GM18519 (cell line): ENCODE measurements around the gene SH2B3.
A peak's percentile ranks its signal among the peaks of the same experiment; 100 is the strongest.
"Not testable (repeated sequence)": the region's sequence is repeated elsewhere in the genome, so short reads cannot be mapped to it uniquely, and the experiment has no call there.

Experiments
- ATAC-seq: cut with Tn5 transposase; IDR thresholded peaks from one replicate; pipeline ENCODE4 v1.9.1; 2021; ENCODE audit warnings: mild to moderate bottlenecking, moderate library complexity; ENCODE audit not compliant: unreplicated experiment, low FRiP score

Gene SH2B3

DNA sequence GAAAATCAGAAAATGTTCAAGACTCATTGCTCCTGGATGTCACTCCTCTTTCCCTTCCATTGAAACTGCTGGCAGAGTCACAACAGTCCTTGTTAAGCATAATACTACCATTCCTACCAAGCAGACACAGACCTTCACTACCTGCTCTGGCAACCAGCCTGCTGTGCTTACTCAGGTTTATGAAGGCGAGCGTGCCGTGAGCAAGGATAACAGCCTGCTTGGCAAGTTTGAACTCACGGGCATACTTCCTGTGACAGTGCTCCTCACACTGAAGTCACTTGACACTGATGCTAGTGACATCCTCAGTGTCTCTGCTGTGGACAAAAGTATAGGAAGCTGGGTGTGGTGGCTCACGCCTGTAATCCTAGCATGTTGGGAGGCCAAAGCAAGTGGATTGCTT is 21.1 kb upstream of the SH2B3 start:
- ATAC-seq: no peak

DNA sequence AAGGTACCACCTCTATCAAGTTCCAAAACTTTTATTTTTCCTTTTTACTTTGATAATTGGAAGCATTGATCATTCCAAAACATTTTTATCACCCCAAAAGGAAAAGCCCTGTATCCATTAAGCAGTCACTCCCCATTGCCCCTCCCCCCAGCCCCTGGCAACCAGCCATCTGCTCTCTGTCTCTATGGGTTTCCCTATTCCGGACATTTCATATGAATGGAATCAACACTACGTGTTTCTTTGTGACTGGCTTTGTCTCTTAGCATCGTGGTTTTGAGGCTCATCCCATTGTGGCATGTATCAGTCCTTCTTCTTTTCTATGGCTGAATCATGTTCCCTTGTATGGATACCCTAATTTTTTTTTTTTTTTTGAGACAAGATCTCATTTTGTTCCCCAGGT is 18.8 kb upstream of the SH2B3 start:
- ATAC-seq: no peak

DNA sequence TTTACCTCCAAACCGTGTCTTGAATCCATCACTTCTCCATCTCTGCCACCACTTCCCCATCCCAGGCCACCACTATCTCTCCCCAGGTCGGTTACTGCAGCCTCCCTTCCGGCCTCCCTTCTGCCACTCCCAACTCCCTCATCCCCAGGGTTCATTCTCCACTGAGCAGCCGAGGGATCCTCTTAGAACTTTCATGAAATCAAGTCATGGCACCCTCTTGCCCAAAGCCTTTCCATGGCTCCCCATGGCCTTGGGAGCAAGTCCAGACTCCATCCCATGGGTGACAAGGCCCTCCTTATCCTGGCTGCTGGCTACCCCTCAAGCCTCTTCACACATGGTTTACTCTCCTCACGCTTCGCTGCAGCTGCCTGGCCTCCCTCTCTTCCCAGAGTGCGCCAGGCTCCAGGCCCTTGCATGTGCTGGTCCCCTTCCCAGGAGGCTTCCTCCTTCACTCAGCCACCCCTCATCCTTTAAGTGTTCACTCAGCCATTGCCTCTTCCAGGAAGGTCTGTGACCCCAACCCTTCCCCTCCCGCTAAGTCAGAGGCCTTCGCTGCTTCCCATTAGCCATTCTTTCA is 17.9 kb upstream of the SH2B3 start:
- no peak for ATAC-seq

DNA sequence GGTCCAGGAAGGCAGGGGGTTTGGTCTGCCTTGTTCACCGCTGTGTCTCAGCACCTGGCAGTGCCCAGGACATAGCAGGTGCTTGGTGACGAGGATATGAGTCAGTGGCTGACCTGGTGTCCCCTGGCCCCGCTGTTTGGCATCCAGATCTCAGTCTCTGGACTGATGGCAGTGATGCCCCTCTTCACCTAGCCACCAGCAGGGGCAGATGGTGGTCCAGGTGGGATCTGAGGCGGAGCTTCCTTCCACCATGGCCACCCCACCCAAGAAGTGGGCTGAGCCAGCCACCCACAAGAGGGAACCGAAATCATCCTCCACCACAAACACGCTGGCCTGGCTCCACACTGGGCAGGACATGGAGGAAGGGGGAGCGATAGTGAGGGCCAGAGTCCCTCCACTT is 16.1 kb upstream of the SH2B3 start:
- ATAC-seq: no peak

DNA sequence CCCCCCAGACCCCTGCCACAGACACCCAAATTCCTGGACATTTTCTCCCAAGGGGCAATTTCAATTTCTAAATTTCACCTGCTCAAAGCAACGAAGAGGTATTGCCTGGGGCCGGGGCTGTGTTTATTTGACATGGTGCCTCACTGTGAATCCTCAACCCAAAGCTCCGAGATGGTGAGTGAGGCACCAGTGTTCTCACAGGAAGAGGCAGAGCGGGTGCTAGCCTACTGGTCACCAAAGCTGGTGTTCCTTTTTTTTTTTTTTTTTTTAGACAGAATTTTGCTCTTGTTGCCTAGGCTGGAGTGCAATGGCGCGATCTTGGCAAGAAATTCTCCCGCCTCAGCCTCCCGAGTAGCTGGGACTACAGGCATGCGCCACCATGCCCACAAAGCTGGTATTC is 14.8 kb upstream of the SH2B3 start:
- no peak for ATAC-seq

DNA sequence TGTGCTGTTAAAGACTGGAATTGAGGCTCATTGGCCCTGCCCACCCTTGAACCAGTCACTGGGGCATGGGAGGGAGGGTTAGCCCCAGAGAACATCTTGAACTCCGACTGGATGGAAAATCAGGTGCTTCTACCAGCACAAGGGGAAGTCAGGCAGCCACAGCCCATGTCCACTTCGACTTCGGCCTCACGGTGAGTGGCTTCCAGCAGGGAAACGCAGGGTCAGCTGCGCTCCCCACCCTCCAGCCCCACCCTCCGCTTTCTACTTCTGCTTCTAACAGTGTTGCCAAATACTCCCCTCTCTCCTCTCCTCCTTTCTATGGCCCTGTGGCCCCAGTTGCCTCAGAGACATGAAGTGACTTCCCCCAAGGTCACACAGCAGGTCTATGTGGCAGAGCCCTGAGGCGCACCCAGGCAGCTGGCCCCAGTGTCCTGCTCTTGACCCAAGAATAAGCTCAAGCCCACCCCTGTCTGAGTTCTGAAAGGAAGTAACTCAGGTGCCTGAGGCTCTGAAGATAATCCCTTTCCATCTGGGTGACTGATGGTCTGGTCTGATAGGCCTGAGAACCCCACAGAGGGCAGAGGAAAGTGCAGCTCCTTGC is 11.9 kb upstream of the SH2B3 start:
- no peak for ATAC-seq

DNA sequence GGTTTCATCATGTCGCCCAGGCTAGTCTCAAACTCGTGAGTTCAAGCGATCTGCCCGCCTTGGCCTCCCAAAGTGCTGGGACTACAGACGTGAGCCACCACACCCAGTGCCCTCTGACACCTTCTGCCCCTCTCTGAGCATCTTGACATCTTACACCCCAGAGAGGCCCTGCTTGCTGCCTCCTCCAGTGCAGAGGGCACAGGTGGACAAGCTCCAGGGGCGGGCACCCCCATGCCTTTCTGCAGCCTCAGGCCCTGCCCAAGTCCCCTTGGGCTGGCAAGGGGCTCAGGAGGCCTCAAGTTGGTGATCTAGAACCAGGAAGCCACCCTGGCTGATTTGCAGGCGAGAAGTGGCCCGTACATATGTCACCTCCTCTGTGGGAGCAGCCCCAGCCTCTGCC is 11.2 kb upstream of the SH2B3 start:
- no peak for ATAC-seq

DNA sequence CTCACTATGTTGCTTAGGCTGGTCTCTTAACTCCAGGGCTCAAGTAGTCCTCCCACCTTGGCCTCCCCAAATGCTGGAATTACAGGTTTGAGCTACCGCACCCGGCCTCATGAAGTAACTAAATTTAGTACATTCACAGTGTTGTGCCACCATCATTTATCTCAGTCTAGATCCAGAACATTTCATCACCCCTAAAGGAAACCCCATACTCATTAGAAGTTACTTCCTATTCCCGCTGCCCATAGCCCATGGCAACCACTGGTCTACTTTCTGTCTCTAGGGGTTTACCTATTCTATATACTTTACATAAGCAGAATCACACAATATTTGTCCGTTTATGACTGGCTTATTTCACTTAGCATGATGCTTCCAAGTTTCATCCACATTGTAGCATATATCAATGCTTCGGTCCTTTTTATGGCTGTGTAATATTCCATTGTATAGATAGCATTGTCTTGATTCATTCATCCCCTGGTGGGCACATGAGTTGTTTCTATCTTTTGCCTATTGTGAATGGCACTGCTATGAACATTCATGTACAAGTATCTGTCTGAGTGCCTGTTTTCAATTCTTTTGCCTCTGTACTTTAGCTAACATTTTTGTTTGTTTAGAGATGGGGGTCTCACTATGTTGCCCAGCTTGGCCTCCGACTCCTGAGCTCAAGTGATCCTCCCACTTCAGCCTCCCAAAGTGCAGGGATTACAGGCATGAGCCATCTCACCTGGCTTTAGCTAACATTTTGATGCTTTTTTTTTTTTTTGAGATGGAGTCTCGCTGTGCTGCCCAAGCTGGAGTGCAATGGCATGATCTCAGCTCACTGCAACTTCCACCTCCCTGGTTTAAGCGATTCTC is 10.2 kb upstream of the SH2B3 start:
- no peak for ATAC-seq

DNA sequence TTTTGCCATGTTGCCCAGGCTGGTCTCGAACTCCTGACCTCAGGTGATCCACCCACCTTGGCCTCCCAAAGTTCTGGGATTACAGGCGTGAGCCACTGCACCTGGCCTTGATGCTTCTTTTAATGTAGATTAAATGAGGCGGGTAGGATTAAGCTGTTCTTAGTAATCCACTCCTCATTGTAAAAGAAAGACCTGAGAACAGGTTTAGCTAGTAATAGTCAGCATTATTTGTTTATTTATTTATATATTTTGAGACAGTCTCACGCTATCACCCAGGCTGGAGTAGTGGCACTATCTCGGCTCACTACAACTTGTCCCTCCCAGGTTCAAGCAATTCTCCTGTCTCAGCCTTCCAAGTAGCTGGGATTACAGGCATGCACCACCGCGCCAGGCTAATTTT is 9.5 kb upstream of the SH2B3 start:
- ATAC-seq: not testable (repeated sequence)

DNA sequence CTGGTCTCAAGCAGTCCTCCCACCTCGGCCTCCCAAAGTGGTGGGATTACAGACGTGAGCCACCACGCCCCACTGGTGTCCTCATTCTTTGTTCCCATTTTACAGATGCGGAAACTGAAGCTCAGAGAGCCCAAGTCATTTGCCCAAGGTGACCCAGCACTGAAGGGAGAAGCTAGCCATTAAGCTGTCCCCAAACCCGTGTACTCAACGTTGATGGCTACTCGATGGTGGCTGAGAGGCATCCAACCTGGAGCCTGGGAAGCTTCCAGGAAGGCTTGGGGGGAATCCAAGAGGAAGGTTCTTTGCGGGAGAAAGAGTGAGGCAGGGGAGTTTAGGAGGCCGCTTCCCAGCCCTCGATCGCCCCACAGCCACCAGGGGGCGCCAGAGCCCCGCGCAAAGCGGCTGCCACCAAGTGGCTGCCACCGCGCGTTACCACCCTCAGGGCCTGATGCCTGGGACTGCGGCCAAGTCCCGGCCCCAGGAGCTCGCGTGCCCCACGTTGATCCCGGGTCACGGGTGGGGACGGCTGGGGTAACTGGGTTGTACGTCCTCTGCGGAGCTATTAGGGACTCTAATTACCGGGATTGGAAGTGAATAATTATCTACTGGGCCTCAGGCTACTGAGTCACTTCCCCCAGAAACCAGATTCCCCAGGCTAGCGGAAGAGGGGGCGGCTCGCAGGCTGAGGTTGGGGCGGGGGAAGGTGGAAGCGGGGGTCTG is 8.8 kb upstream of the SH2B3 start:
- ATAC-seq: peak; percentile 54

DNA sequence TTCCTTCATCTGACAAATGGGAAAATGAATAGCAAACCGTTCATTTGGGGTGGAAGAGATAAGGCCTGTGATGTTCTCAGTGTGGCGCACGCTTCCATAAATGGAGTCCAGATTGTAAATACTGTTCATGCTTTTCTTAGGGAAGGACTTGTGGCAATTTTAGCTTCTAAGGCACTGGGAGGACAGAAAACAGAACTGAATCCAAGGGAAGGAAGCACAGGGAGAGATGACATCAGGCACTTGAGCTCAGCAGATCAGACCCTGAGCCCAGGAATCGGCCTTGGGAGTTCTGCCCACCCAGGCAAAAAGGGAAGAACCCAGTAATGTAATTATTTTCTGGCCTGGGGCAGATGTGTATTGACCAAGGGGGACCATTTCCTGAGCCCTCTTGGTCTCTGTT is 7.2 kb upstream of the SH2B3 start:
- ATAC-seq: no peak

DNA sequence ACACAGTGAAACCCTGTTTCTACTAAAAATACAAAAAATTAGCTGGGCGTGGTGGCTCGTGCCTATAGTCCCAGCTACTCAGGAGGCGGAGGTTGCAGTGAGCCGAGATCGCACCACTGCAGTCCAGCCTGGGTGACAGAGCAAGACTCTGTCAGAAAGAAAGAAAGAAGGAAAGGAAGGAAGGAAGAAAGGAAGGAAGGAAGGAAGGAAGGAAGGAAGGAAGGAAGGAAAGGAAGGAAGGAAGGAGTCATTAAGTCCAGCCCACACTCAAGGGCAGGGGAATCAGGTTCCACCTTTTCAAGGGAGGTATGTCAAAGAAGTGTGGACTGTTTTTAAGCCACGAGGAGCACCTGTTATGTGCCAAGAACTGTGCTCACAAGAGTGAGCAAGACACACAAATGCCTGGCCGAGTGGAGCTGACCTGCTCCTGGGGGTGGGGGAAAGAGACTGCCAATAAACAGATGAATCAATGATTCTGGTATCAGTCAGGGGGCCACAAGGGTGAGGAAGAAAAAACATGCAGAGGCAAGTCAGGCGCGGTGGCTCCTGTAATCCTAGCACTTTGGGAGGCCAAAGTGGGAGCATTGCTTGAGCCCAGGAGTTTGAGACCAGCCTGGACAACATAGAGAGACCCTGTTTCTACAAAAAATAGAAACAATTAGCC is 5.8 kb upstream of the SH2B3 start:
- not testable (repeated sequence) for ATAC-seq

DNA sequence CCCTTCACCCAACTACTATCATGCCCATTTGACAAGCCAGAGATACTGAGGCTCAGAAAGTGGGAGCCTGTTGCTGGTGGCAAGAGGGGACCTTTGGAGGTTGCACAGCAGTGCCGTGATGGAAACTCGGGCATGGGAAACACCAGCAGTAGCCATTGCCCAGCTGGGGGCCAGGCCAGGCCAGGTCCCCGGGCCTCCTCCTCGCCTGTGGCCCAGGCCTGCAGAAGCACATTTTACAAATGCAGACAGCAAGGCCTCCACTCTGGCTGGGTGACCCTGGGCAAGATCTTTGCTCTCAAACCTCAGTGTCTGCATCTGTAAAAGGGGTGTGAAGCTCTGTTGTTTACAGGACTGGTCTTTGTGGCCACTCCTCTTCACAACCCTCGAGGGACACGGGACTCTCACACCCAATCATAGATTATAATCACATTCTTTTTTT is 4.5 kb upstream of the SH2B3 start:
- ATAC-seq: no peak

DNA sequence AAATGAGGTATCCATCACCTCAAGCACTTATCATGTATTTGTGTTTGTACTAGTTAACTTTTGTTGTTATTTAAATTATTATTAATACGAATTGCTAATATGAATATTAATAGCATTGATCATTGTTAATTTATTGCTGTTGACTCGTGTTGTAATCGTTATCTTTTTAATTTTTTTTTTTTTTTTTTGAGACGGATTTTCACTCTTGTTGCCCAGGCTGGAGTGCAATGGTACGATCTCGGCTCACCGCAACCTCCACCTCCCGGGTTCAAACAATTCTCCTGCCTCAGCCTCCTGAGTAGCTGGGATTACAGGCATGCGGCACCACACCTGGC is 3.3 kb upstream of the SH2B3 start:
- not testable (repeated sequence) for ATAC-seq

DNA sequence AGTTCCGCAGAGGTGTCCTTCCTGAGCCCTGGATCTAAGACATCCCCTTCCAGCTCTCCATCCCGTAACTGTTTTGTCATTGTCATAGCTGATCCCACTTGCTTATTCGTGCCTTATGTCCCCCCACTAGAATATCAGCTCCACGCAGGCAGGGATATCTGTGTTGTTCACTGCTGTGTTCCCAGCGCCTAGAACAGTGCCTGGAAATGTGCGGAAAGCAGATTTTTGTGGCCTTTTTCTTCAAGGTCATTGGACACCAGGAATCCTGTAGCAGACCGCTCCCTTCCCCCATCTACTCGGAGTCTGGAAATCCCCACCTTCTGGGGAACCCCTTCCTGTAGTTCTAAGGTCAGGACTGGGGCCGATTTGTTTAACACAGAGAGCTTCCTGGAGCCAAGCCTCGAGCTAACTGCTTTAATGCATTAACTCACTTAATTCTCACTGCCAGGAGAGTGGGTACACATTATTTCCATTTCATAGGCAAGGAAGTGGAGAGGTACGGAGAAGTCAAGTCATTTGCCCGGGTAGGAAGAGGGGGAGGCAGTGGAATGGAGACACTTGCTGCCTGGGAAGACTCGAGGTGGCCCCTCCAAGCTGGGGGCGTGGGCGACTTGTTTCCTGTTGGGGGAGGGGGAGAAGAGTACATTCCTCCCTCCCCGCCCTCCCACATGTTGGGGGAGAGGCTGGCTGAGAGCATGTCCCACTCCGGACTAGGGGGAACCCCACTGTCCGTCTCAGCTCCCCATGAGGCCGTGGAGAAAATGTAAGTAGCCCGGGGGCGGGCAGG is 1.2 kb upstream of the SH2B3 start:
- no peak for ATAC-seq

DNA sequence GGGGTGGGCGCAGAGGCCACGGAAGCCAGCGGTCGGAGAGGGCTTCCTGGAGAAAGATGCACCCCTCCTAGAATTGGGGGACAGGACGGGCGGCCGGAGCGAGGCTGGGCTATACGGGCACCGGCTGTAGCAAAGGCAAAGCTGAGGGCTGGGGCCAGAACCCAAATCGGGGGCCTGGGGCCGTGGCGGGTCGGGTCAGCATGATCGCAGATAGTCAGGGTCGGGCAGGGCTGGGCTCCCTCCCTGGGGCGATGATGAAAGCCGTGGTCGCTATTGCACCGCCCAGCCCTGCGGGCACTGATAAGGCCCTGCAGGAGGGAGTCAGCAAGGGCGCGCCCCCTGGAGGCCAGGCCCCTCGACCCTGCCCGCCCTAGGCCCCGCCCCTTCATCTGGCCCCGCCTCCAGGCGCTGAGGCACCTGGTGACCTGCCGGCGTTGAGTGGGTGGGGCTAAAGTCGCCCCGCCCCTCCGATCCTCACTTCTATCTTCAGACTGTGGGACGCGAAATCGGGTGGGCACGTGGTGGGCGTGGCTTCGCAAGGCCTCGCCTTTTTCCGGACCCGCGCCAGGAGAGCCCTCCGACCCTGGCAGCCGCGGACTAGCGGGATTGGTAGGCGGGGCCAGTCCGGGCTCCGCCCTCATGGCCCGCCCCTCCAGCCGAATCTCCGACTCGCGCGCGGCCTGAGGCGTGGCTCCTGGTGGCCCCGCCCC is 419 bp upstream of the SH2B3 start:
- ATAC-seq: peak; percentile 55

DNA sequence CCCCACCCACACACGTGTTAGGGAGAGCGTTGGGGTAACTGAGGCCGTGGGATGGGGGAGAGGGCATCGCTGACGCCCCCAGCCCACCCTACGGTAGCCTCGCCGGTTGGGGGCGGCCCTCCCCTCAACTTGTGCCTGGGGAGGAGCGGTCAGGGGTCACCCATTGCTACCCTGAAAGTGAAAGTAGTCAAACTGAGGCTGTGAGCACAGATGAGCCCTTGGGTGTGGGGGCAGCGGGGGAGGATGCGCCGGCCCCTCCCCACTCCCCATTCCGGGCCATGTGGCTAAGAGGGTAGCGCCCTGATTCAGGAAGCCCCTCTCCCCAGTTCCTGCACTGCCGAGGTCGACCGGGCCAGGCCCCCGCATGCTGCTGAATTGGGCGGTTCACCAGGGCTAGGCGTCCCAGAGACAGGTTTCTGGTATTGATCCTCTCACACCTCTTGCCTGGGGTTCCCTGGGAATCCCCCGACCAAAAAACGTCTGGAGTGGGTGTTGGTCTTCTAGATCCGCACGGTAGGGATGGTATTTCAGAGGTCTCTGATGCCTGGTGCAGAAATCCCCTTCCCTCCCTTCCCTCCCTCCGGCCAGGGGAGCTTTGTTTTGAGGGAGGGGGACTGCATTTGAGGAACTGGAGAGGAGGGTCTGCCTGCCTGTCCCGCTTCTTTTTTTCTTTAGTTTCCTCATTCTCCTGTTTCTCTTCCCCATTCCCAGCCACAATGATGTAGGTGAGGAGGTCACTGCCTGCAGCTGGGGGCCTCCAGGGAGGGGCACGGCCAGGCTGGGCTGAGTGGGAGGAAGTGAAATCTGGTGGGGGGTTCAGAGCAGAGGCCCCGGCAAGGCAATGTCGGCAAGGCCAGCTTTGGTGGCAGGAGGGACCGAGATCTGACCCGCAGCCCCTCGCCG is 1.0 kb downstream of the SH2B3 start:
- no peak for ATAC-seq

DNA sequence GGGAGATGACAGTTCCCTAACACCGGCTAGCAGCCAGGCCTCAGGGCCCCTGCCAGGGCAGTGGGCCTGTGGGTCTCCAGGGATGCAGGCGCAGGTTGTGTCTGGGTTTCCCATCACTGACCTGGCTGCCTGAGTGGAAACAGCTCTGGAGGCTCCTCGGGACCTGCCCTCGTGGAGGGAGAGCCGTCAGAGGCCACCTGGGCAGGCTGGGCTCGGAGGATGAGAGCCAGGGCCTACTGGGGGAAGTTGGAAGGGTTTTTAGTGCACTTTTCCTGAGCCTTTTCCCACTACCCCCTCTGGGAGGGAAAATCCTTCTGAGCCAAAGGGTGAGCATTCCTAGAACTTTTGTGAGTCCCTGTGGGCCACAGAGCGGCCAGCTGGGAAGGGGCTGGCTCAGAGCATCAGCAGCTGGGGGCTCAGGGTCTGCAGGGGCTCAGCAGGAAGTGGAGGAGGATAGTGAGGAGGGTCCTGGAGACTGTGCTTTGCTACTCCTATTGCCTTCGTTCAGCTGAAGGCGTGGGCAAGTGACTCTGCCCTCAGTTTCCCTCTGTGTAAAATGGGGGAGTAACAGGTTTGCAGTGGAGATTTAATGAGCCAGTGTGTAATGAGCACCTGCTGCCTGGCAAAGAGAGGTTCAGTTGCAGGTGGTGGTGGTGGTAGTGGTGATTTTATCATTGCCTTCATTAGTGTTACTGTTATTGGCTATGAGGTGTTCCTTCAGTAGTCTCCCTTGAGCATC is 1.8 kb downstream of the SH2B3 start:
- ATAC-seq: no peak
